ENCODE data around the gene ATP5MC2. TPM values are rescaled to one million over a fixed set of nuclear protein-coding genes. Genes with fewer than 3 reads are reported as not detected.

The ATP5MC2 gene
- total and polyA plus RNA-seq, 2 experiments from 2014 or later, result 703 to 923 TPM

DNA sequence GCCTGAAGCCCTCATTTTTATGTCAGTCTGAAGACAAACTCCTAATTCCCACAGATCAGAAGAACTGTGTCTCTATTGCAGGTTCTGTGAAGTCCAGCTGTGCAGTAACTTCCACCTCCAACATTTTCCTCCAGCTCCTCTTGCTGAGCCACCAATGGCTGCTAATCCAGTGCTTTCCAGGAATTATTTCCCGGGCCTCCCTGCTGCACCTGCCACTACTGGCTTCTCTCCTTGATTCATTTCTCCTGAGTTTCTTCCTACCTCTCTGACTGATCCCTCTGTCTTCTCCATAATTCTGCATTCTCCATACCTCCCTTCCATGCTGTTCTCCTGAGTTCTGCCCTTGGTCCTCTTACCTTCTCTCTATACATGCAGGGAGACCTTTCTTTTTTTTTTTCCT is 30.2 kb upstream of the ATP5MC2 start:
- H3K9me3 ChIP-seq (ENCODE audit: low read depth), result no peaks in the 10 kb centered on the region
- H3K27ac ChIP-seq, result no peak overlapping the region
- no peaks in the 10 kb centered on the region for H3K4me1 ChIP-seq (ENCODE audit: low read depth)
- no peak for DNase-seq (ENCODE audit: low read depth in 1 of 2, low spot score in 1 of 2)
- TF ChIP-seq, protein P1, sequence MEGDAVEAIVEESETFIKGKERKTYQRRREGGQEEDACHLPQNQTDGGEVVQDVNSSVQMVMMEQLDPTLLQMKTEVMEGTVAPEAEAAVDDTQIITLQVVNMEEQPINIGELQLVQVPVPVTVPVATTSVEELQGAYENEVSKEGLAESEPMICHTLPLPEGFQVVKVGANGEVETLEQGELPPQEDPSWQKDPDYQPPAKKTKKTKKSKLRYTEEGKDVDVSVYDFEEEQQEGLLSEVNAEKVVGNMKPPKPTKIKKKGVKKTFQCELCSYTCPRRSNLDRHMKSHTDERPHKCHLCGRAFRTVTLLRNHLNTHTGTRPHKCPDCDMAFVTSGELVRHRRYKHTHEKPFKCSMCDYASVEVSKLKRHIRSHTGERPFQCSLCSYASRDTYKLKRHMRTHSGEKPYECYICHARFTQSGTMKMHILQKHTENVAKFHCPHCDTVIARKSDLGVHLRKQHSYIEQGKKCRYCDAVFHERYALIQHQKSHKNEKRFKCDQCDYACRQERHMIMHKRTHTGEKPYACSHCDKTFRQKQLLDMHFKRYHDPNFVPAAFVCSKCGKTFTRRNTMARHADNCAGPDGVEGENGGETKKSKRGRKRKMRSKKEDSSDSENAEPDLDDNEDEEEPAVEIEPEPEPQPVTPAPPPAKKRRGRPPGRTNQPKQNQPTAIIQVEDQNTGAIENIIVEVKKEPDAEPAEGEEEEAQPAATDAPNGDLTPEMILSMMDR (IDR thresholded peaks at IDR 0.05; ENCODE audit: low read depth, low read length), result no peak
- no peak overlapping the region for H3K4me3 ChIP-seq
- H3K36me3 ChIP-seq, result no peaks in the 10 kb centered on the region
- H3K27me3 ChIP-seq, result peaks cover 64% of the 10 kb centered on the region

DNA sequence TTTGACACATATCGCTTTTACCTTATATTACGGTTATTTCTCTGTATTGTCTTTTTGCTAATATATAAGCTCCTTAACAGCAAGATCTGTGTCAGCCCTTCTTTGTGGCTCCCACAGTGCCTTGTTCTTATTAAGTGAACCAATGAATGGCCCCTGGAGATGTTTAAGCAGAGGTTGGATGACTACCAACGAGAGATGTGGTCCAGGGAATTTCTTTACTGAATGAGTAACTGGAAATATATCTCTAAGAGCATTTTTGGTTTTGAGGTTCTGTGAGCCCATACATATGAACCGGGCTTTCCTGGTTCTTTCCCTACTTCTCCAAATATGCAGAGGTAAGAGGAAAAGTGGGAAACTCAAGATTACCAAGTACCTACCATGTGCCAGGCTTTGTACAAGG is 27.9 kb upstream of the ATP5MC2 start:
- no peak overlapping the region for H3K27ac ChIP-seq
- no peaks in the 10 kb centered on the region for H3K36me3 ChIP-seq
- peak in 1 of 2 donors; percentile 28 for DNase-seq (ENCODE audit: low read depth in 1 of 2, low spot score in 1 of 2)
- no peak overlapping the region for H3K4me3 ChIP-seq
- no peaks in the 10 kb centered on the region for H3K4me1 ChIP-seq (ENCODE audit: low read depth)
- H3K27me3 ChIP-seq, result peaks cover 87% of the 10 kb centered on the region
- TF ChIP-seq, protein P1 (IDR thresholded peaks at IDR 0.05; ENCODE audit: low read depth, low read length), result no peak
- H3K9me3 ChIP-seq (ENCODE audit: low read depth), result no peaks in the 10 kb centered on the region

DNA sequence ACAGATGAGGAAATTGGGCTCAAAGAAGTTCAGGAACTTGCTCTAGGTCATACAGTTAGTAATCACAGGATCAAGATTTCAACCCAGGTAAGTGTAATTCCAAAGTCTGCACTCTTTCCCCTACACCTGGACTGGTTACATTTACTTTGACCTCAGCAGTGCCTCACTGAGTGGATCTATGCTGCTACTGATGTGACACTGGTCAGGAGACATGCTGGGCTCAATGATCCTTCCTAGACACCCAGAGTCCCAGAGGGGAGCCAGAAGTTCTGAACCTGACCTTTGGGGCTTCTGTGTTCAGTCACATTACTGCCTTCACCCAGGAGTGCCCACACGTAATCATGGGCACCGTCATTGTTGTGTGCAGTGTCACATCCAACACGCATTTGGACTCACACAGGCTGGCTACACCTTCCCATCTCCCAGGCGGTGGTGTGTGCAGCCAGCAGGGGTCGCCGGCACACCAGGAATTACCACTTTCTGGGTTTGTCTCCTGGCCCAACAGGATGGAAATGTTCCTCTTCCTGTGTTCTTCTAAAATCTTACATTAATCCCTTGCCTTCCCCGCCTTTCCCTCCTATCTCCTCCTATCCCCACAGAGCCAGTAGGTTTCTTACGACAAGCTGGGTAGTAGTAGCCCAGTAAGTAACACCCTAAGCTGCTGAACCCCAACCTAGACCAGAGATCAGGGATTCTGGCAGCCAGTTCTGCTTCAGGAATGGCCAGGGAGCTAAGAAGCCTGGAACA is 25.8 kb upstream of the ATP5MC2 start:
- no peaks in the 10 kb centered on the region for H3K36me3 ChIP-seq
- H3K9me3 ChIP-seq (ENCODE audit: low read depth), result no peaks in the 10 kb centered on the region
- no peak overlapping the region for H3K4me3 ChIP-seq
- DNase-seq (ENCODE audit: low read depth in 1 of 2, low spot score in 1 of 2), result peak; percentile 76 to 83
- H3K4me1 ChIP-seq (ENCODE audit: low read depth), result peaks cover under 1% of the 10 kb centered on the region
- TF ChIP-seq, protein P1 (IDR thresholded peaks at IDR 0.05; ENCODE audit: low read depth, low read length), result peak; percentile 94
- no peak overlapping the region for H3K27ac ChIP-seq
- peaks cover 92% of the 10 kb centered on the region for H3K27me3 ChIP-seq

DNA sequence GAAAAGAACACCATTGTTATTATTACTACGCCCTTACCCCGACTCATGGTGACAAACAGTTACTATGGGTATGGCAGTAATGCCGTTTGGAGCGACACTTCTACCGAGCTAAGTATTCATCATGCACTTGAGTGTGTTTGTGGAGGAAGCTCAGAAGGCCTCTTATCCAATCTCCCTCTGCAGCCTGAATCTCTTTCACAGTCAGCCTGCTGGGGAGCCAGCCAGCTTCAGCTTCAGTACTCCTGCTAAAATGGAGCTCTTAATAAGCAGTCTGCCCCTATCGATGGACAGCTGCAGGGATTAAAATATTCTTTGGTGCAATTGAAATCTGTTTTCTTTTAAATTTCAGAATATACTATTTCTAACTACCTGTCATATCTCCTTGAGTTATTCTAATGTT is 24.7 kb upstream of the ATP5MC2 start:
- H3K4me3 ChIP-seq, result no peak overlapping the region
- no peaks in the 10 kb centered on the region for H3K9me3 ChIP-seq (ENCODE audit: low read depth)
- H3K4me1 ChIP-seq (ENCODE audit: low read depth), result peaks cover 5% of the 10 kb centered on the region
- H3K27ac ChIP-seq, result no peak overlapping the region
- peaks cover 92% of the 10 kb centered on the region for H3K27me3 ChIP-seq
- DNase-seq (ENCODE audit: low read depth in 1 of 2, low spot score in 1 of 2), result no peak
- no peaks in the 10 kb centered on the region for H3K36me3 ChIP-seq
- TF ChIP-seq, protein P1 (IDR thresholded peaks at IDR 0.05; ENCODE audit: low read depth, low read length), result no peak

DNA sequence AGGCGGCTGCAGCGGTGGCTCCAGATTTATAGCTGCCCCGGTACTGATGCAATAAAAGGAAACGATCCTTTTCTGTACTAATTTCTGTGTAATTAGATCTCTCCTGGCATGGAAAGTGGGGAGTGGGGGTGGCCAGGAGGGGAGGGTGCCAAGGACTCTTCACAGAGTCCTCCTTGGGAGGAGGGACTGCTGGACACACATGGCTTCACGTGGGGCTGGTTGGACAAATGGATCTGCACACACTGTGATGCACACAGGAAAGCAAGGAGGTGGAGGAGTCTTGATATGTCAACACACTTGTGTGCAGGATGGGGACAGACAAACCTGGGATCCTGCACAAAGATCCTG is 23.8 kb upstream of the ATP5MC2 start:
- no peak for DNase-seq (ENCODE audit: low read depth in 1 of 2, low spot score in 1 of 2)
- Histone ChIP-seq H3K27ac (no peak overlapping the region), H3K27me3 (peaks cover 92% of the 10 kb centered on the region), H3K4me3 (no peak overlapping the region), H3K36me3 (no peaks in the 10 kb centered on the region), H3K9me3 (ENCODE audit: low read depth) (no peaks in the 10 kb centered on the region), H3K4me1 (ENCODE audit: low read depth) (peaks cover 8% of the 10 kb centered on the region)
- TF ChIP-seq, protein P1 (IDR thresholded peaks at IDR 0.05; ENCODE audit: low read depth, low read length), result no peak

Data from cardiac muscle cell (in vitro differentiated cells and primary cell).